K562 (cell line): ENCODE results near the gene FUBP3. TPM values are rescaled to one million over a fixed set of nuclear protein-coding genes. Genes with fewer than 3 reads are reported as not detected.

Experiments used
- ATAC-seq: fragments of 200-7000 bp; cut with Tn5 transposase; 3 replicates; pipeline ENCODE4 v1.9.1; 2020; ENCODE audit warnings: moderate library complexity
- BruUV-seq: library from RNA; stranded (reverse); fragments of 400-500 nt; replicated peaks from 2 replicates; lab custom pipeline; 2021; lab: Mats Ljungman, UMichigan
- CTCF ChIA-PET: fragments of 300-600 bp; formaldehyde crosslinking; extraction: SDS; loops from one replicate; lab custom pipeline; 2021; ENCODE audit warnings: low intra/inter-chr PET ratio; lab: Yijun Ruan, JAX
- POLR2A ChIA-PET: fragments of 300-600, 350-650 bp; sonication (Branson Sonifier 250); formaldehyde crosslinking; extraction: SDS; loops from one replicate; lab custom pipeline; 2021; ENCODE audit warnings: antibody characterized with exemption, inconsistent platforms; lab: Yijun Ruan, JAX
- DNase-seq, 4 experiments: peaks; one replicate each; pipeline versions ENCODE4 v3.0.0 to v3.0.0-alpha.2; 2011 to 2018; ENCODE audit warnings: low spot score in 3 of 4, mixed read lengths in 3 of 4; ENCODE audit errors: extremely low read depth in 1 of 4
- FAIRE-seq: peaks from 2 replicates; lab custom pipeline; 2011; peaks lifted over from hg19 to GRCh38; lab: Jason Lieb, UNC
- H2AFZ ChIP-seq: 2 replicates; pipeline ENCODE4 v1.6.0; 2011; ENCODE audit warnings: low read depth, low read length, control low read depth, inconsistent platforms
- H3K27ac ChIP-seq: fragments of 200-600 bp; 3 replicates; pipeline ENCODE4 v1.8.0; 2011; ENCODE audit warnings: low read depth, mild to moderate bottlenecking, control low read depth, inconsistent platforms, low read length, moderate library complexity, mixed read lengths; ENCODE audit errors: extremely low read depth
- H3K27me3 ChIP-seq, 2 experiments: fragments of 300-600 bp in 1 of 2; 2 replicates in 1 of 2; 3 replicates in 1 of 2; pipeline versions ENCODE4 v1.6.0 to v1.8.0; 2011; ENCODE audit warnings: inconsistent platforms in 2 of 2, low read length in 2 of 2, mild to moderate bottlenecking in 1 of 2, mixed read lengths in 1 of 2, moderate library complexity in 1 of 2; ENCODE audit not compliant: control insufficient read depth in 2 of 2, insufficient read depth in 2 of 2
- H3K36me3 ChIP-seq: fragments of 300-600 bp; 3 replicates; pipeline ENCODE4 v1.8.0; 2011; ENCODE audit warnings: mild to moderate bottlenecking, low read length, inconsistent platforms; ENCODE audit not compliant: control insufficient read depth, insufficient read depth
- H3K4me1 ChIP-seq, 2 experiments: fragments of 200-600 bp in 1 of 2; replicated peaks in 1 of 2; 2 replicates in 1 of 2; 3 replicates in 1 of 2; pipeline versions ENCODE4 v1.5.1 to v1.8.0; 2011; ENCODE audit warnings: inconsistent platforms in 2 of 2, low read length in 2 of 2, mild to moderate bottlenecking in 1 of 2, mixed read lengths in 1 of 2, moderate library complexity in 1 of 2; ENCODE audit not compliant: control insufficient read depth in 2 of 2, insufficient read depth in 2 of 2
- H3K4me2 ChIP-seq: 2 replicates; pipeline ENCODE4 v1.6.1; 2011; ENCODE audit warnings: low read length, control low read depth, inconsistent platforms, mixed read lengths; ENCODE audit not compliant: insufficient read depth
- H3K4me3 ChIP-seq: fragments of 200-600 bp; sonication (generic), shearing (Covaris generic); 2 replicates; pipeline ENCODE4 v1.5.1; 2016; ENCODE audit warnings: control low read depth, inconsistent platforms
- H3K79me2 ChIP-seq: fragments of 200-600 bp; 3 replicates; pipeline ENCODE4 v1.8.0; 2011; ENCODE audit warnings: low read length, inconsistent platforms; ENCODE audit not compliant: control insufficient read depth, insufficient read depth
- H3K9ac ChIP-seq, 2 experiments: 2 replicates each; pipeline versions ENCODE4 v1.6.0 to v1.6.1; 2011; ENCODE audit warnings: low read depth in 2 of 2, low read length in 2 of 2, control low read depth in 1 of 2, inconsistent platforms in 1 of 2, mild to moderate bottlenecking in 1 of 2, mixed read lengths in 1 of 2; ENCODE audit not compliant: insufficient read depth in 1 of 2
- H3K9me1 ChIP-seq: one replicate; pipeline ENCODE4 v1.6.0; 2011; ENCODE audit warnings: inconsistent platforms, mild to moderate bottlenecking, low read length, moderate library complexity; ENCODE audit not compliant: control insufficient read depth, insufficient read depth
- H3K9me3 ChIP-seq: replicated peaks from 2 replicates; pipeline ENCODE4 v1.5.1; 2011; ENCODE audit warnings: low read depth, low read length, inconsistent platforms; ENCODE audit not compliant: control insufficient read depth, insufficient read depth
- H4K20me1 ChIP-seq: replicated peaks from 2 replicates; pipeline ENCODE4 v1.6.1; 2011; ENCODE audit warnings: low read length, inconsistent platforms, mixed read lengths; ENCODE audit not compliant: control insufficient read depth, insufficient read depth
- BRCA1 ChIP-seq, 2 experiments: fragments of 450-650 bp in 1 of 2; sonication (generic) in 1 of 2; formaldehyde crosslinking in 1 of 2; IDR thresholded peaks; 2 replicates each; pipeline versions ENCODE4 v1.5.0 to v1.6.1; 2017 to 2020; ENCODE audit warnings: mild to moderate bottlenecking in 1 of 2, missing genetic modification reagents in 1 of 2
- C11orf30 ChIP-seq: fragments of 450-650 bp; IDR thresholded peaks from 2 replicates; pipeline ENCODE4 v1.6.1; 2016; ENCODE audit warnings: low read depth, mild to moderate bottlenecking
- JUNB ChIP-seq: fragments of 450-650 bp; formaldehyde crosslinking; conservative IDR thresholded peaks from 2 replicates; pipeline ENCODE4 v1.4.0; 2020; ENCODE audit warnings: mild to moderate bottlenecking
- MAFG ChIP-seq: fragments of 450-650 bp; conservative IDR thresholded peaks from 2 replicates; pipeline ENCODE4 v1.6.1; 2016; ENCODE audit warnings: missing genetic modification characterization, missing compliant biosample characterization
- SMARCE1 ChIP-seq: fragments of 450-650 bp; IDR thresholded peaks from 2 replicates; pipeline ENCODE4 v1.7.1; 2016; ENCODE audit warnings: mild to moderate bottlenecking
- ZKSCAN1 ChIP-seq: fragments of 150-350 bp; IDR thresholded peaks from 2 replicates; pipeline ENCODE4 v1.6.1; 2016; ENCODE audit warnings: low read depth, low read length
- WGBS: fragments of 100-300 bp; shearing (Covaris generic); methylation state at CpG from one replicate; pipeline ENCODE4 v1.1.6; 2016; ENCODE audit warnings: low coverage, mixed read lengths; ENCODE audit not compliant: insufficient coverage; ENCODE audit errors: missing lambda C conversion rate; 5-methylcytosine and 5-hydroxymethylcytosine counted together
- in situ Hi-C: fragments of 300-500 bp; cut with MboI; formaldehyde crosslinking; loops from 4 replicates; pipeline ENCODE4 v1.15.0; 2018; ENCODE audit warnings: inconsistent platforms, mixed read lengths
- intact Hi-C: fragments of 100-400 bp; cut with micrococcal nuclease; formaldehyde crosslinking; loops from 2 replicates; pipeline ENCODE4 v1.14.2; 2022
- polyA plus RNA-seq, 8 experiments: library from polyadenylated mRNA; depleted of rRNA in 4 of 8; stranded (reverse) in 5 of 8; unstranded in 3 of 8; fragments of >200 nt; fragmentation: Nextera tagmentation in 2 of 8; fragmentation: Illumina TruSeq in 1 of 8; extraction: Ambion mirVana in 2 of 8; extraction: Trizol in 1 of 8; gene quantifications; 2 replicates each; pipeline versions ENCODE4 v1.2.1 to v1.2.3, GENCODE V29; 2011 to 2014; ENCODE audit warnings: inconsistent platforms in 1 of 8, missing spikeins in 1 of 8
- total RNA-seq, 7 experiments: library from RNA; depleted of rRNA in 6 of 7; stranded (reverse); fragments of >200 nt in 6 of 7; fragmentation: Illumina TruSeq in 2 of 7; extraction: Trizol in 2 of 7; gene quantifications; 2 replicates each; pipeline versions ENCODE4 v1.2.1 to v1.2.3, GENCODE V29; 2011 to 2021; ENCODE audit warnings: low replicate concordance in 1 of 7
- TF ChIP-seq, protein P1 (sequence below), 3 experiments: IDR thresholded peaks in 2 of 3; conservative IDR thresholded peaks in 1 of 3; 2 replicates each; pipeline ENCODE4 v1.5.1; 2011 to 2012; ENCODE audit warnings: low read length in 3 of 3, mild to moderate bottlenecking in 3 of 3, control low read depth in 2 of 3, improper control_type of control experiment in 1 of 3, inconsistent platforms in 1 of 3, low read depth in 1 of 3, mixed read lengths in 1 of 3, moderate library complexity in 1 of 3; ENCODE audit not compliant: insufficient read depth in 2 of 3
- TF ChIP-seq, protein P2 (sequence below): sonication (generic); formaldehyde crosslinking; IDR thresholded peaks from 2 replicates; pipeline ENCODE4 v1.8.0; 2022; ENCODE audit warnings: missing genetic modification reagents, mild to moderate bottlenecking, borderline replicate concordance
- TF ChIP-seq, protein P3 (sequence below): sonication (generic); formaldehyde crosslinking; IDR thresholded peaks from 2 replicates; pipeline ENCODE4 v1.8.1; 2023; ENCODE audit warnings: mild to moderate bottlenecking, missing genetic modification reagents
- TF ChIP-seq, protein P4 (sequence below): fragments of 450-650 bp; formaldehyde crosslinking; IDR thresholded peaks from 2 replicates; pipeline ENCODE4 v1.4.0; 2020; ENCODE audit warnings: mild to moderate bottlenecking, mixed read lengths
- TF ChIP-seq, protein P5 (sequence below): sonication (generic); formaldehyde crosslinking; IDR thresholded peaks from 2 replicates; pipeline ENCODE4 v1.8.1; 2023; ENCODE audit warnings: mild to moderate bottlenecking, missing genetic modification reagents

Gene FUBP3
- total and polyA plus RNA-seq, 9 of the 15 experiments (the other 6 are each of a cell fraction or from before 2014, with no cell fraction given) = 3.0 to 64.0 (median 48.1) TPM

DNA sequence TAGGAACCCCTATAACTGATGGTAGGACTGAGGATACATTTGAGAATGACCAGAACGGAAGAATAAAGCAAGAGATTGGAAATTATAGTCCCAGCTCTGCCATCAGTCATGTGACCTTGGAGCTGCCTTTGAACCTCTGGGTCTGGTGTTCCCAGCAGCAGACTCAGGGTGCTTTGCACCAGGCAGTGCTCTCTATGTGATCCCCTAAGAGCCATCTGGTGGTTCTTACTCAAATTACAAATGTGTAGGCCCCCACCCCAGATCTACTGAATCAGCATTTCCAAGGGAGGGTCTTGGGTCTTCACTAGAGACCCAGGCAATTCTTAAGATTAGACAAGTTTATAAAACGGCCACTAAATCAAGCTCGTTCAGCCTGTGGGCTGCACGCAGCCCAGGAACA lies 44.8 kb downstream of the FUBP3 start:
- 90% methylated on average over 4 of the region's 4 CpGs for WGBS
- ChIA-PET CTCF (no interaction called here), POLR2A (interaction anchor here (0.6 to 2.0 kb wide), 2 partner anchors 10 to 1842 kb away, joined by 3 to 6 read pairs; no protein-coding TSS in a partner anchor)
- TF ChIP-seq MAFG (tag) (peak; percentile 31), SMARCE1 (no peak), C11orf30 (peak; percentile 77), ZKSCAN1 (no peak), BRCA1 (IDR thresholded peaks at IDR 0.05) (no peak), BRCA1 (CRISPR knock-in tag; IDR thresholded peaks at IDR 0.05) (no peak), JUNB (CRISPR knock-in tag) (no peak)
- TF ChIP-seq, protein P1, sequence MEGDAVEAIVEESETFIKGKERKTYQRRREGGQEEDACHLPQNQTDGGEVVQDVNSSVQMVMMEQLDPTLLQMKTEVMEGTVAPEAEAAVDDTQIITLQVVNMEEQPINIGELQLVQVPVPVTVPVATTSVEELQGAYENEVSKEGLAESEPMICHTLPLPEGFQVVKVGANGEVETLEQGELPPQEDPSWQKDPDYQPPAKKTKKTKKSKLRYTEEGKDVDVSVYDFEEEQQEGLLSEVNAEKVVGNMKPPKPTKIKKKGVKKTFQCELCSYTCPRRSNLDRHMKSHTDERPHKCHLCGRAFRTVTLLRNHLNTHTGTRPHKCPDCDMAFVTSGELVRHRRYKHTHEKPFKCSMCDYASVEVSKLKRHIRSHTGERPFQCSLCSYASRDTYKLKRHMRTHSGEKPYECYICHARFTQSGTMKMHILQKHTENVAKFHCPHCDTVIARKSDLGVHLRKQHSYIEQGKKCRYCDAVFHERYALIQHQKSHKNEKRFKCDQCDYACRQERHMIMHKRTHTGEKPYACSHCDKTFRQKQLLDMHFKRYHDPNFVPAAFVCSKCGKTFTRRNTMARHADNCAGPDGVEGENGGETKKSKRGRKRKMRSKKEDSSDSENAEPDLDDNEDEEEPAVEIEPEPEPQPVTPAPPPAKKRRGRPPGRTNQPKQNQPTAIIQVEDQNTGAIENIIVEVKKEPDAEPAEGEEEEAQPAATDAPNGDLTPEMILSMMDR (IDR thresholded peaks at IDR 0.05 in 2 of 3, conservative IDR thresholded peaks at IDR 0.05 in 1 of 3; ENCODE audit: insufficient read depth in 2 of 3, low read depth in 1 of 3, low read length in 3 of 3) = peak in 1 of 3 experiments; percentile 20; a peak in 2 of 6 replicates
- TF ChIP-seq, protein P2, sequence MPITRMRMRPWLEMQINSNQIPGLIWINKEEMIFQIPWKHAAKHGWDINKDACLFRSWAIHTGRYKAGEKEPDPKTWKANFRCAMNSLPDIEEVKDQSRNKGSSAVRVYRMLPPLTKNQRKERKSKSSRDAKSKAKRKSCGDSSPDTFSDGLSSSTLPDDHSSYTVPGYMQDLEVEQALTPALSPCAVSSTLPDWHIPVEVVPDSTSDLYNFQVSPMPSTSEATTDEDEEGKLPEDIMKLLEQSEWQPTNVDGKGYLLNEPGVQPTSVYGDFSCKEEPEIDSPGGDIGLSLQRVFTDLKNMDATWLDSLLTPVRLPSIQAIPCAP (CRISPR knock-in tag) = no peak
- TF ChIP-seq, protein P3, sequence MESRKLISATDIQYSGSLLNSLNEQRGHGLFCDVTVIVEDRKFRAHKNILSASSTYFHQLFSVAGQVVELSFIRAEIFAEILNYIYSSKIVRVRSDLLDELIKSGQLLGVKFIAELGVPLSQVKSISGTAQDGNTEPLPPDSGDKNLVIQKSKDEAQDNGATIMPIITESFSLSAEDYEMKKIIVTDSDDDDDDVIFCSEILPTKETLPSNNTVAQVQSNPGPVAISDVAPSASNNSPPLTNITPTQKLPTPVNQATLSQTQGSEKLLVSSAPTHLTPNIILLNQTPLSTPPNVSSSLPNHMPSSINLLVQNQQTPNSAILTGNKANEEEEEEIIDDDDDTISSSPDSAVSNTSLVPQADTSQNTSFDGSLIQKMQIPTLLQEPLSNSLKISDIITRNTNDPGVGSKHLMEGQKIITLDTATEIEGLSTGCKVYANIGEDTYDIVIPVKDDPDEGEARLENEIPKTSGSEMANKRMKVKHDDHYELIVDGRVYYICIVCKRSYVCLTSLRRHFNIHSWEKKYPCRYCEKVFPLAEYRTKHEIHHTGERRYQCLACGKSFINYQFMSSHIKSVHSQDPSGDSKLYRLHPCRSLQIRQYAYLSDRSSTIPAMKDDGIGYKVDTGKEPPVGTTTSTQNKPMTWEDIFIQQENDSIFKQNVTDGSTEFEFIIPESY (CRISPR knock-in tag) = no peak
- TF ChIP-seq, protein P4, sequence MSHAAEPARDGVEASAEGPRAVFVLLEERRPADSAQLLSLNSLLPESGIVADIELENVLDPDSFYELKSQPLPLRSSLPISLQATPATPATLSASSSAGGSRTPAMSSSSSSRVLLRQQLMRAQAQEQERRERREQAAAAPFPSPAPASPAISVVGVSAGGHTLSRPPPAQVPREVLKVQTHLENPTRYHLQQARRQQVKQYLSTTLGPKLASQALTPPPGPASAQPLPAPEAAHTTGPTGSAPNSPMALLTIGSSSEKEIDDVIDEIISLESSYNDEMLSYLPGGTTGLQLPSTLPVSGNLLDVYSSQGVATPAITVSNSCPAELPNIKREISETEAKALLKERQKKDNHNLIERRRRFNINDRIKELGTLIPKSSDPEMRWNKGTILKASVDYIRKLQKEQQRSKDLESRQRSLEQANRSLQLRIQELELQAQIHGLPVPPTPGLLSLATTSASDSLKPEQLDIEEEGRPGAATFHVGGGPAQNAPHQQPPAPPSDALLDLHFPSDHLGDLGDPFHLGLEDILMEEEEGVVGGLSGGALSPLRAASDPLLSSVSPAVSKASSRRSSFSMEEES (CRISPR knock-in tag) = peak; percentile 70
- TF ChIP-seq, protein P5, sequence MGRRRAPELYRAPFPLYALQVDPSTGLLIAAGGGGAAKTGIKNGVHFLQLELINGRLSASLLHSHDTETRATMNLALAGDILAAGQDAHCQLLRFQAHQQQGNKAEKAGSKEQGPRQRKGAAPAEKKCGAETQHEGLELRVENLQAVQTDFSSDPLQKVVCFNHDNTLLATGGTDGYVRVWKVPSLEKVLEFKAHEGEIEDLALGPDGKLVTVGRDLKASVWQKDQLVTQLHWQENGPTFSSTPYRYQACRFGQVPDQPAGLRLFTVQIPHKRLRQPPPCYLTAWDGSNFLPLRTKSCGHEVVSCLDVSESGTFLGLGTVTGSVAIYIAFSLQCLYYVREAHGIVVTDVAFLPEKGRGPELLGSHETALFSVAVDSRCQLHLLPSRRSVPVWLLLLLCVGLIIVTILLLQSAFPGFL (CRISPR knock-in tag) = no peak

More for the DNA sequence above, 44.8 kb downstream of the FUBP3 start:
- Histone ChIP-seq H3K4me3 (no peak overlapping the region), H2AFZ (no peak overlapping the region), H3K9me3 (no peaks in the 10 kb centered on the region), H3K4me1 (no peaks in the 10 kb centered on the region), H3K27me3 (no peaks in the 10 kb centered on the region), H3K79me2 (no peaks in the 10 kb centered on the region), H4K20me1 (peaks cover 9% of the 10 kb centered on the region; the same call in 1 of the 2 replicates), H3K4me2 (no peak overlapping the region), H3K36me3 (peaks cover 86% of the 10 kb centered on the region), H3K9ac (no peak overlapping the region), H3K9me1 (no peaks in the 10 kb centered on the region), H3K27ac (no peak overlapping the region)
- ATAC-seq (0 out of 3 replicates have a peak, but pooled peaks have one; percentile 36), DNase-seq (no peak), FAIRE-seq (peak; percentile 37)
- no TSS peak for BruUV-seq
- in situ Hi-C loops = no loop called here
- intact Hi-C loops = no loop called here
